ENCODE results near the gene LZTS3. TPM values are rescaled to one million over a fixed set of nuclear protein-coding genes. Genes with fewer than 3 reads are reported as not detected.

Gene LZTS3
- total and polyA plus RNA-seq, 2 of the 13 experiments (the other 11 are each of a cell fraction or from before 2014, with no cell fraction given): 10.1 to 31.3 TPM

GRCh38 chr20:3221398-3222226, 48.3 kb upstream of the LZTS3 start (continued):
- TF ChIP-seq TMF1 (CRISPR knock-in tag; IDR thresholded peaks at IDR 0.05; ENCODE audit: low read depth): no peak
- TF ChIP-seq ZNF549 (CRISPR knock-in tag; IDR thresholded peaks at IDR 0.05): no peak
- peak; percentile 36; the same call in 1 of the 2 replicates for TF ChIP-seq MEIS2 (CRISPR knock-in tag; IDR thresholded peaks at IDR 0.05)
- TF ChIP-seq ZFP90 (CRISPR knock-in tag; IDR thresholded peaks at IDR 0.05; ENCODE audit: borderline replicate concordance): 0 out of 2 replicates have a peak, but pooled peaks have one; percentile 10
- TF ChIP-seq SMAD9 (CRISPR knock-in tag; IDR thresholded peaks at IDR 0.05): no peak
- TF ChIP-seq JUN (CRISPR knock-in tag; IDR thresholded peaks at IDR 0.05): 0 out of 2 replicates have a peak, but pooled peaks have one; percentile 30
- no peak for TF ChIP-seq RELA (CRISPR knock-in tag; IDR thresholded peaks at IDR 0.05)
- TF ChIP-seq BORCS8-MEF2B (CRISPR knock-in tag; IDR thresholded peaks at IDR 0.05): no peak
- no peak for TF ChIP-seq ZNF34 (CRISPR knock-in tag; IDR thresholded peaks at IDR 0.05; ENCODE audit: borderline replicate concordance)
- TF ChIP-seq RAD21 (CRISPR knock-in tag; IDR thresholded peaks at IDR 0.05): no peak
- no peak for TF ChIP-seq ZNF12 (CRISPR knock-in tag; IDR thresholded peaks at IDR 0.05)
- TF ChIP-seq HOXD1 (CRISPR knock-in tag; IDR thresholded peaks at IDR 0.05): no peak
- peak; percentile 45; the same call in 1 of the 2 replicates for TF ChIP-seq NRL (CRISPR knock-in tag; IDR thresholded peaks at IDR 0.05; ENCODE audit: borderline replicate concordance)
- TF ChIP-seq NFAT5 (CRISPR knock-in tag; IDR thresholded peaks at IDR 0.05): 0 out of 2 replicates have a peak, but pooled peaks have one; percentile 18
- TF ChIP-seq ZNF564 (CRISPR knock-in tag; IDR thresholded peaks at IDR 0.05): no peak
- peak; percentile 35; the same call in 1 of the 2 replicates for TF ChIP-seq DZIP1 (CRISPR knock-in tag; IDR thresholded peaks at IDR 0.05)
- no peak for TF ChIP-seq MED13 (CRISPR knock-in tag; IDR thresholded peaks at IDR 0.05)
- TF ChIP-seq TFAP4 (IDR thresholded peaks at IDR 0.05; ENCODE audit: borderline replicate concordance, low read depth): peak; percentile 56; the same call in 1 of the 2 replicates
- TF ChIP-seq POLR2G (IDR thresholded peaks at IDR 0.05; ENCODE audit: low read depth, low read length): 0 out of 2 replicates have a peak, but pooled peaks have one; percentile 34
